ENCODE results near the gene GOLGA2.

GOLGA2 gene

GRCh38 chr9:128208386-128208785, 67.4 kb downstream of the GOLGA2 start:
- peaks cover 9% of the 10 kb centered on the region for H3K4me1 ChIP-seq (ENCODE audit: insufficient read depth, low read length, poor library complexity, severe bottlenecking)
- no peaks in the 10 kb centered on the region for H3K9me2 ChIP-seq (replicated peaks; ENCODE audit: low read depth, low read length)
- no peak overlapping the region for H3K4me3 ChIP-seq (ENCODE audit: low read length, poor library complexity, severe bottlenecking)
- H3K79me2 ChIP-seq (ENCODE audit: insufficient read depth, low read length) = no peaks in the 10 kb centered on the region
- no peaks in the 10 kb centered on the region for H3K36me3 ChIP-seq (ENCODE audit: insufficient read depth, low read length)
- no peak overlapping the region for H2AFZ ChIP-seq (ENCODE audit: low read length)
- H3K27me3 ChIP-seq (ENCODE audit: insufficient read depth, low read length, poor library complexity, severe bottlenecking) = peaks cover 7% of the 10 kb centered on the region
- H3K4me2 ChIP-seq (ENCODE audit: low read depth, low read length, poor library complexity, severe bottlenecking) = no peak overlapping the region
- no peaks in the 10 kb centered on the region for H3F3A ChIP-seq (ENCODE audit: low read depth)
- TF ChIP-seq CTCF (conservative IDR thresholded peaks at IDR 0.05; ENCODE audit: low read length) (no peak), EZH2phosphoT487 (IDR thresholded peaks at IDR 0.05; ENCODE audit: borderline replicate concordance) (no peak)
- H4K20me1 ChIP-seq (ENCODE audit: insufficient read depth, low read length, poor library complexity, severe bottlenecking) = no peaks in the 10 kb centered on the region
- no peaks in the 10 kb centered on the region for H3K9me3 ChIP-seq (ENCODE audit: insufficient read depth, low read depth, low read length)
- no peak overlapping the region for H3K9ac ChIP-seq (ENCODE audit: low read depth, low read length, poor library complexity, severe bottlenecking)

GRCh38 chr9:128206916-128207910, 68.6 kb downstream of the GOLGA2 start:
- peaks cover 11% of the 10 kb centered on the region for H3K4me1 ChIP-seq (ENCODE audit: insufficient read depth, low read length, poor library complexity, severe bottlenecking)
- TF ChIP-seq CTCF (conservative IDR thresholded peaks at IDR 0.05; ENCODE audit: low read length) (no peak), EZH2phosphoT487 (IDR thresholded peaks at IDR 0.05; ENCODE audit: borderline replicate concordance) (no peak)
- no peaks in the 10 kb centered on the region for H3K79me2 ChIP-seq (ENCODE audit: insufficient read depth, low read length)
- H2AFZ ChIP-seq (ENCODE audit: low read length) = no peak overlapping the region
- no peaks in the 10 kb centered on the region for H3K9me3 ChIP-seq (ENCODE audit: insufficient read depth, low read depth, low read length)
- no peak overlapping the region for H3K9ac ChIP-seq (ENCODE audit: low read depth, low read length, poor library complexity, severe bottlenecking)
- no peak overlapping the region for H3K4me2 ChIP-seq (ENCODE audit: low read depth, low read length, poor library complexity, severe bottlenecking)
- no peaks in the 10 kb centered on the region for H3K36me3 ChIP-seq (ENCODE audit: insufficient read depth, low read length)
- no peak overlapping the region for H3K4me3 ChIP-seq (ENCODE audit: low read length, poor library complexity, severe bottlenecking)
- H4K20me1 ChIP-seq (ENCODE audit: insufficient read depth, low read length, poor library complexity, severe bottlenecking) = no peaks in the 10 kb centered on the region
- no peaks in the 10 kb centered on the region for H3F3A ChIP-seq (ENCODE audit: low read depth)
- H3K27me3 ChIP-seq (ENCODE audit: insufficient read depth, low read length, poor library complexity, severe bottlenecking) = peaks cover 7% of the 10 kb centered on the region
- no peaks in the 10 kb centered on the region for H3K9me2 ChIP-seq (replicated peaks; ENCODE audit: low read depth, low read length)

GRCh38 chr9:128206484-128206883, 69.3 kb downstream of the GOLGA2 start:
- Histone ChIP-seq H3F3A (ENCODE audit: low read depth) (no peaks in the 10 kb centered on the region), H3K36me3 (ENCODE audit: insufficient read depth, low read length) (no peaks in the 10 kb centered on the region), H2AFZ (ENCODE audit: low read length) (no peak overlapping the region), H3K4me3 (ENCODE audit: low read length, poor library complexity, severe bottlenecking) (no peak overlapping the region), H3K9me3 (ENCODE audit: insufficient read depth, low read depth, low read length) (no peaks in the 10 kb centered on the region), H3K9ac (ENCODE audit: low read depth, low read length, poor library complexity, severe bottlenecking) (no peak overlapping the region), H3K79me2 (ENCODE audit: insufficient read depth, low read length) (no peaks in the 10 kb centered on the region), H3K27me3 (ENCODE audit: insufficient read depth, low read length, poor library complexity, severe bottlenecking) (peaks cover 7% of the 10 kb centered on the region), H4K20me1 (ENCODE audit: insufficient read depth, low read length, poor library complexity, severe bottlenecking) (no peaks in the 10 kb centered on the region), H3K4me2 (ENCODE audit: low read depth, low read length, poor library complexity, severe bottlenecking) (no peak overlapping the region), H3K4me1 (ENCODE audit: insufficient read depth, low read length, poor library complexity, severe bottlenecking) (peaks cover 11% of the 10 kb centered on the region), H3K9me2 (replicated peaks; ENCODE audit: low read depth, low read length) (no peaks in the 10 kb centered on the region)
- no peak for TF ChIP-seq EZH2phosphoT487 (IDR thresholded peaks at IDR 0.05; ENCODE audit: borderline replicate concordance)
- no peak for TF ChIP-seq CTCF (conservative IDR thresholded peaks at IDR 0.05; ENCODE audit: low read length)
